ENCODE data around the gene SLC43A1. TPM values are rescaled to one million over a fixed set of nuclear protein-coding genes. Genes with fewer than 3 reads are reported as not detected.

SLC43A1 gene
- total RNA-seq (2021) (20.5 to 27.1 TPM (median 21.5 TPM) in 3 replicates), Bru-seq, nascent RNA (percentile 65 among the genes with signal in this experiment)
- long read RNA-seq, experiment 1, transcript SLC43A1-204 (15 exons, 2,358 nt): minor isoform, 9 of 89 reads
- long read RNA-seq, experiment 1, transcript SLC43A1-201 (15 exons, 2,598 nt): major isoform, 28 of 89 reads
- long read RNA-seq, experiment 1, partial matches to known transcripts: 17 of 89 reads
- long read RNA-seq, experiment 1, other reads (novel, unspliced or antisense): 35 of 89 reads
- long read RNA-seq, experiment 2, transcript SLC43A1-201 (15 exons, 2,598 nt): major isoform, 9 of 33 reads
- long read RNA-seq, experiment 2, partial matches to known transcripts: 15 of 33 reads
- long read RNA-seq, experiment 2, other reads (novel, unspliced or antisense): 6 of 33 reads
- long read RNA-seq, experiment 3, partial matches to known transcripts: 4 of 9 reads
- long read RNA-seq, experiment 3, other reads (novel, unspliced or antisense): 5 of 9 reads

- Mint-ChIP-seq H3K4me3 (peak within 1 kb of the TSS; percentile 93), H3K4me1 (peaks cover 20% of the 10 kb centered on the region), H3K36me3 (no peaks in the 10 kb centered on the region), H3K9me3 (no peaks in the 10 kb centered on the region), H3K27ac (no peak within 1 kb of the TSS), H3K27me3 (ENCODE audit: low read depth) (peaks cover 22% of the 10 kb centered on the region)
- ChIA-PET CTCF (interaction anchor here (1.0 to 6.9 kb wide), 12 partner anchors 12 to 170 kb away, joined by 3 to 147 read pairs (median 10); partner anchors contain the start of genes RTN4RL2 and TIMM10), POLR2A (interaction anchor here (0.7 to 3.9 kb wide), 7 partner anchors 9 to 124 kb away, joined by 3 to 37 read pairs (median 5); no protein-coding TSS in a partner anchor)
- ATAC-seq (peak; percentile 29), DNase-seq (ENCODE audit: low spot score) (peak; percentile 54)
- TF ChIP-seq, protein P1, sequence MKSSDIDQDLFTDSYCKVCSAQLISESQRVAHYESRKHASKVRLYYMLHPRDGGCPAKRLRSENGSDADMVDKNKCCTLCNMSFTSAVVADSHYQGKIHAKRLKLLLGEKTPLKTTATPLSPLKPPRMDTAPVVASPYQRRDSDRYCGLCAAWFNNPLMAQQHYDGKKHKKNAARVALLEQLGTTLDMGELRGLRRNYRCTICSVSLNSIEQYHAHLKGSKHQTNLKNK (CRISPR knock-in tag; IDR thresholded peaks at IDR 0.05): no peak
- peak; percentile 93 for TF ChIP-seq USF2 (CRISPR knock-in tag; IDR thresholded peaks at IDR 0.05)
- no peak for TF ChIP-seq ZNF121 (CRISPR knock-in tag; IDR thresholded peaks at IDR 0.05)
- no peak for TF ChIP-seq PRDM15 (CRISPR knock-in tag; IDR thresholded peaks at IDR 0.05)
- peak; percentile 75; the same call in 1 of the 2 replicates for TF ChIP-seq ATF1 (CRISPR knock-in tag; IDR thresholded peaks at IDR 0.05)
- TF ChIP-seq ELF4 (CRISPR knock-in tag; IDR thresholded peaks at IDR 0.05; ENCODE audit: low read depth): no peak
- no peak for TF ChIP-seq ZNF232 (CRISPR knock-in tag; IDR thresholded peaks at IDR 0.05)
- no peak for TF ChIP-seq CDX4 (CRISPR knock-in tag; IDR thresholded peaks at IDR 0.05; ENCODE audit: borderline replicate concordance)
- 0 out of 2 replicates have a peak, but pooled peaks have one; percentile 42 for TF ChIP-seq HMGXB4 (CRISPR knock-in tag; IDR thresholded peaks at IDR 0.05)
- no peak for TF ChIP-seq RELA (CRISPR knock-in tag; IDR thresholded peaks at IDR 0.05; ENCODE audit: borderline replicate concordance)
- 0 out of 2 replicates have a peak, but pooled peaks have one; percentile 68 for TF ChIP-seq MYBL2 (CRISPR knock-in tag; IDR thresholded peaks at IDR 0.05)
- TF ChIP-seq NR3C1 (CRISPR knock-in tag; conservative IDR thresholded peaks at IDR 0.05; ENCODE audit: low read depth): no peak
- TF ChIP-seq MLX (CRISPR knock-in tag; IDR thresholded peaks at IDR 0.05): no peak
- TF ChIP-seq USF1 (CRISPR knock-in tag; IDR thresholded peaks at IDR 0.05): peak; percentile 93
- no peak for TF ChIP-seq GRHL2 (CRISPR knock-in tag; IDR thresholded peaks at IDR 0.05; ENCODE audit: insufficient replicate concordance, severe bottlenecking)
- peak; percentile 76 for TF ChIP-seq MAX (CRISPR knock-in tag; IDR thresholded peaks at IDR 0.05)
- TF ChIP-seq, protein P2, sequence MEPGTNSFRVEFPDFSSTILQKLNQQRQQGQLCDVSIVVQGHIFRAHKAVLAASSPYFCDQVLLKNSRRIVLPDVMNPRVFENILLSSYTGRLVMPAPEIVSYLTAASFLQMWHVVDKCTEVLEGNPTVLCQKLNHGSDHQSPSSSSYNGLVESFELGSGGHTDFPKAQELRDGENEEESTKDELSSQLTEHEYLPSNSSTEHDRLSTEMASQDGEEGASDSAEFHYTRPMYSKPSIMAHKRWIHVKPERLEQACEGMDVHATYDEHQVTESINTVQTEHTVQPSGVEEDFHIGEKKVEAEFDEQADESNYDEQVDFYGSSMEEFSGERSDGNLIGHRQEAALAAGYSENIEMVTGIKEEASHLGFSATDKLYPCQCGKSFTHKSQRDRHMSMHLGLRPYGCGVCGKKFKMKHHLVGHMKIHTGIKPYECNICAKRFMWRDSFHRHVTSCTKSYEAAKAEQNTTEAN (CRISPR knock-in tag; IDR thresholded peaks at IDR 0.05): no peak
- 0 out of 2 replicates have a peak, but pooled peaks have one; percentile 42 for TF ChIP-seq KAT7 (CRISPR knock-in tag; IDR thresholded peaks at IDR 0.05; ENCODE audit: borderline replicate concordance)
- no peak for TF ChIP-seq GTF2I (CRISPR knock-in tag; conservative IDR thresholded peaks at IDR 0.05)
- no peak for TF ChIP-seq ERG (CRISPR knock-in tag; IDR thresholded peaks at IDR 0.05)
- no peak for TF ChIP-seq ZNF423 (CRISPR knock-in tag; IDR thresholded peaks at IDR 0.05)
- TF ChIP-seq GABPB1 (CRISPR knock-in tag; IDR thresholded peaks at IDR 0.05): peak; percentile 26; the same call in 1 of the 2 replicates
These were observed at the start of gene SLC43A1 for GRCh38 chr11:57515332-57516060. Gene SLC43A1 (minus strand): TSS chr11:57515702. CDS start chr11:57514111, 1,591 bp downstream.
